GM18907 (cell line): ENCODE results near the gene INO80C.
"Not testable (repeated sequence)": the region's sequence is repeated elsewhere in the genome, so short reads cannot be mapped to it uniquely, and the experiment has no call there.

Source experiments
- ATAC-seq: cut with Tn5 transposase; IDR thresholded peaks from one replicate; pipeline ENCODE4 v1.9.1; 2021; ENCODE audit warnings: mild to moderate bottlenecking, moderate library complexity; ENCODE audit not compliant: unreplicated experiment

The INO80C gene

DNA sequence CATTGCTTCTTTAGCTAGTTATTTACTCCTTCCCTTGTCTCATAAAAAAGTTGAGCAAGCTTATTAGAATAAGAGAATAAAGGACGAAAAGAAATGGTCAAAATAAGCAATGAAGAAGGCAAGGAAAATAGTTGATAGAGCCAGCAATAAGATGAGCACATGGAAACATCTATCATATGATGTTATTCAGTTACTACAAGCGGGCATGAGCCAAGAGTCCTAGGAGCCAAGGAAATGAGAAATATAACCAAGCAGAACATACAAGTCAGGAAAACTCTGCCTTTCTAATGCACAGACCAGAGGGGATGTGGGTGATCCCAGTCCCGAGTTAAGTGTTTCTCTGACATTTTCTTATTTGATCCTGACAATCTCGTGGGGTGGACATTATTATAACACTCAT lies 33.9 kb downstream of the INO80C start:
- ATAC-seq = no peak

DNA sequence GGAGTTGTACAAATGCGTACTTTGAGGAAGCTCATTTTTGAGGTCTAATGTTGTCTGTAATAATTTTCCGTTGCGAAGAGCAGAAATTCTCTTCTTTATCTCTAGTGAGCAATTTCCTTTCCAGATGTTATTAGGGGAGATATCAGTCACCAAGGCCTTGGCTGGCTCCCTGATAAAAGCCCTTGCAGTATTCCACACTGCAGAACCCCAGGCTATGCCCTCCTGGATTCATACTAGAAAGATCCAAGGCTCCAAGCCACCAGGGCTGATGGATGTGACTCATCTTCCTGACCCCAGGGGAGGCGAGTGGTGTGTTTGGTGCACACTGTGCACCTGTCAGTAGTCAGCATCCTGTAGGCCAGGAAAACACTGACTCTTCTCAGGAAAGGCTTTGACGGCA lies 34.7 kb downstream of the INO80C start:
- ATAC-seq = no peak

DNA sequence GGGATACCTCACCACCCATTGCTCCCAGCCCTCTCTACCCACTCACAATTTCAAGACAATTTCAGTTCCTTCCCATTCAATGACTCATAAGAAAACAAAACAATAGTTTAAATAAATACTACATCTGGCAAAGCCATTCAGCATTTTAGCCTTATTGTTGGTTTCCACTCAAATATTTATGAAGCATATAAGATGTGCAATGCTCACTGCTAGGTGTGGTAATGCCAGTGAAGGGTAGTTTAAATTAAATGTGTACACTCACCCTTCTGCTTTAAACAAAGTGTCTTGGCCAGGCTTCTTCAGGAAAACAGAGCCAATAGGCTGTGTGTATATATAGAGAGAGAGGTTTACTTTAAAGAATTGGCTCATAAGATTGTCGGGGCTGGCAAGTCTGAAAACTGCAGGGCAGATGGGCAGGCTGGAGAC lies 37.0 kb downstream of the INO80C start:
- ATAC-seq = no peak

- ATAC-seq = no peak
Observed at GRCh38 chr18:35459997-35460396, 37.8 kb downstream of the INO80C start.

- peak; percentile 83 for ATAC-seq
Observed at GRCh38 chr18:35458677-35459441, 38.9 kb downstream of the INO80C start.

GRCh38 chr18:35458271-35458670 lies 39.5 kb downstream of the INO80C start:
- no peak for ATAC-seq

DNA sequence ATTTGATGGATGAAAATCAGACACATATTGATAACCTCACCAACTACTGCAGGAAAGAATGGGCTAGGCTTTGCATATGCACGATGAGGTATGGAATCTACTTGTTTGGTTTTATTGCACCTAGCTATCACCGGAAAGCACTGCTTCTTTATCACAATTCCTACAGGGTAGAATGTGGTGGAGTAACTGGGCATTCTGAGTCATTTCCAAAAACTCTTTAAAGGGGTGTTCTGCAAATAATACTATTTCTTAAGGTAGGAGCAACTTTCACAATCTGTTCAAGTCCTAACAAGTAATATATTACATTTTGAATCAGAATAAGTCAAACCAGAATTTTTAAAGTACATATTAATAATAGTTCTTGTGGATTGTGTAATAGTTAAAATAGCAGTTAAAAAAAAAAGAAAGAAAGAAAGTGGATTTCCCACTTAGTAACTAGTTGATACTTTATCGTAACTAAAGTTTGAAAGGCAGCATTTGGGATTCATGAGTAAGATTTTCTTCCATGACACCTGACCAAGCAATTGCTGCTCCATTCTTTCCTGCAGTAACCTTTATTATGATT lies 40.5 kb downstream of the INO80C start:
- ATAC-seq = no peak

DNA sequence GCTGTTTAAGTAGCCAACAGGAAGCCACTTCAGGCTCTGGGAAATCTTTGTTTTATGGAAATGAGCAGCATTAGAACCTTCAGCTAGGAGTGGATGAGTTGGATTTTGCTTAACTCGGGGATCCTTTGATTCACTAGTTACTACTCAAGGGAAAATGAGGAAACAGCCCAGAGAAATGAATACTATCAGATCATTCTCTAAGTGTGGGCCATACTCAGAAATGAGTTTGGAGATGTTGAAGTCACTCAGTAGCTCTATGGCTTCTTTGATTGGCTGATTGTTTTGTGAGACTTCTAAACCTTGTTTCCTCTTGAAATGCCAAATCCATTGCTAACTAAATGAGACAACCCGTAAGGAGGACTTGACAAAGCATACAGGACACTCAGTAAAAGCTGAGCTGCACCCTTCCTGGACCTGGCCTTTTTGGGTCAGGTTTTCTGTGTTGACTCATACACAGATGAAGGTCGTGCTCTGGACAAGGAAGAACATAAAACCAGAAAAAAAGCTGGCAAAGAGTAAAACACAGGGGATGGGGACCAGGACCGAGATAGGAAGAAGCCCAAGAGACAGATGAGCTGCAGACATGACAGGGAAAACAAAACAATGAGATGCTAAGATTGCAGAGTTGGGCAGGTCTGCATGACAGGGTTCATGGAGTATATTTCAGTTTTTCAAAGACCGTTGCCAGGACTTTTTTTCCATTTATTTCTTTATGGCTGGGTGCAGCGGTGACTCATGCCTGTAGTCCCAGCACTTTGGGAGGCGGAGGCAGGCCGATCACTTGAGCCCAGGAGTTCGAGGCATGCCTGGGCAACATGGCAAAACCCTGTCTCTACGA lies 41.6 kb downstream of the INO80C start:
- ATAC-seq = no peak

GRCh38 chr18:35454803-35455202 lies 43.0 kb downstream of the INO80C start:
- ATAC-seq = no peak

DNA sequence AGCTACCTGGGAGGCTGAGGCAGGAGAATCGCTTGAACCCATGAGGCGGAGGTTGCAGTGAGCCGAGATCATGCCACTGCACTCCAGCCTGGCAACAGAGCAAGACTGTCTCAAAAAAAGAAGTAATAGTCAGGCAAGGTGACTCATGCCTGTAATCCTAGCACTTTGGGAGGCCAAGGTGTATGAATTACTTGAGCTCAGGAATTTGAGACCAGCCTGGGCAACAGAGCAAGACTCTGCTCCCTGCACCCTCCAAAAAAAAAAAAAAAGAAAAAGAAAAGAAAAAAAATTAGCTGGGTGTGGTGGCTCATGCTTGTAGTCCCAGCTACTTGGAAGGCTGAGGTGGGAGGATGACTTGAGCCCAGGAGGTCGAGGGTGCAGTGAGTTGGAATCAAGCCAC lies 44.7 kb downstream of the INO80C start:
- not testable (repeated sequence) for ATAC-seq

DNA sequence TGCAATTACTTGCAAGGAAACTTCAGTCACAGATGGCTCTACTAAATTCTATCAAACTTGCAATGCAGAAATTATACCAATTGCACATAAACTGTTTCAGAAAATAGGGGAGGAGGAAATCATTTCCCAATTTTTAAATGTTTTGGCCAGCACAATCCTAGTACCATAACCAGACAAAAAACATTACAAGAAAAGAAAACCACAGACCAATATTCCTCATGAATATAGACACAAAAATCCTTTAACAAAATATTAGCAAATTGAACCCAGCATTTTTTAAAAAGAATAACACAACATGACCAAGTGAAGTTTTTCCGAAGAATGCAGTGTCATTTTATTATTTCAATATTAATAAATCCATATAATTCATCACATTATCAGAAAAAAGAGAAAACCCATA lies 45.8 kb downstream of the INO80C start:
- no peak for ATAC-seq

GRCh38 chr18:35451032-35451431 lies 46.7 kb downstream of the INO80C start:
- ATAC-seq = no peak

- no peak for ATAC-seq
Observed at GRCh38 chr18:35444636-35445035, 53.1 kb downstream of the INO80C start.

DNA sequence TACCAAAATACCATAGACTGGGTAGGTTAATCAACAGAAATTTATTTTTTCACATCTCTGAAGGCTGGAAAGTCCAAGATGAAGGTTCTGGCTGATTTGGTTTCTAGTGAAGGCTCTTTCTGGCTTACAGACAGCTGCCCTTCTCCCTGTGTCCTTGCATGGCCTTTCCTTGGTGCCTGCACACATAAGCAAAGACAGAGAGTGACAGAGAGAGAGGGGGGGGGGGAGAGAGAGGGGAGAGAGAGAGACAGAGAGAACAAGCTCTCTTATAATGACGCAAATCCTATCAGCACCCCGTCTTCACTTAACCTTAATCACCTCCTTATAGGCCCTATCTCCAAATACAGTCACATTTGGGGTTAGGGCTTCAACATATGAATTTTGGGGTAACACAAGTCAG lies 53.9 kb downstream of the INO80C start:
- no peak for ATAC-seq

GRCh38 chr18:35443434-35443833 lies 54.3 kb downstream of the INO80C start:
- no peak for ATAC-seq

DNA sequence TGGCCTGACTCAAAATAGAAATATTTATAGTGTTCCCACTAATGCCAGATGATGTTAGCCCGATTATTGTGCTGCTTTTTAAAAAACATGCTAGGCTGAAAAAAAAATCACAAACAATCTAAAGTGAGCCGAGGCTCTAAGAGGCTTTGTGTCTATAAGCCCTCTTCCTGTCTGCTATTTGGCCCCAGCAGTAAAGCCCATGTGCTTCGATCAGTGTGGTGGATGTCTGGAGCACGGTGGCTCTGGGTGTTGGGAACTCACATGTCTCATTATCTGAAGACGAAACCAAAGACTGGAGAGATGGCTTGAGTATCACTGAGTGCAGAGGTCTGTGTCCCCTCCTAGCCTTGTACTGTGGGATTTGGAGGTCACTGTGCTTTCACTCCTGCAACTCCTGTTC lies 55.1 kb downstream of the INO80C start:
- ATAC-seq = no peak

- ATAC-seq = no peak
Observed at GRCh38 chr18:35441857-35442595, 55.7 kb downstream of the INO80C start.

- no peak for ATAC-seq
Observed at GRCh38 chr18:35438480-35439234, 59.1 kb downstream of the INO80C start.

- ATAC-seq = no peak
Observed at GRCh38 chr18:35437836-35438235, 59.9 kb downstream of the INO80C start.

GRCh38 chr18:35436076-35436649 lies 61.6 kb downstream of the INO80C start:
- ATAC-seq = no peak
